IMR-90 (cell line): ENCODE data around the gene HMGB2. TPM values are rescaled to one million over a fixed set of nuclear protein-coding genes. Genes with fewer than 3 reads are reported as not detected.
A peak's percentile ranks its signal among the peaks of the same experiment; 100 is the strongest.

Source experiments
- ATAC-seq: fragments of 200-7000 bp; cut with Tn5 transposase; 2 replicates; pipeline ENCODE4 v1.9.1; 2020; ENCODE audit warnings: low read depth, mild to moderate bottlenecking, moderate library complexity
- BruUV-seq: library from RNA; stranded (reverse); fragments of 400-500 nt; replicated peaks from 2 replicates; lab custom pipeline; 2021; lab: Mats Ljungman, UMichigan
- CTCF ChIA-PET: fragments of 300-600 bp; formaldehyde crosslinking; extraction: SDS; loops from one replicate; lab custom pipeline; 2021; ENCODE audit warnings: antibody characterized with exemption; lab: Yijun Ruan, JAX
- POLR2A ChIA-PET: fragments of 300-600 bp; sonication (Branson Sonifier 250); formaldehyde crosslinking; loops from one replicate; lab custom pipeline; 2022; ENCODE audit warnings: antibody characterized with exemption; ENCODE audit not compliant: unreplicated experiment; lab: Charles Lee
- DNase-seq: peaks from one replicate; pipeline ENCODE4 v3.0.0; 2013
- H2AFZ ChIP-seq: replicated peaks from 2 replicates; pipeline ENCODE3; 2013; ENCODE audit warnings: low read length, mild to moderate bottlenecking; ENCODE audit not compliant: poor library complexity
- H2AK5ac ChIP-seq: 2 replicates; pipeline ENCODE4 v1.6.1; 2013; ENCODE audit warnings: low read depth, low read length, inconsistent platforms
- H2AK9ac ChIP-seq: replicated peaks from 2 replicates; pipeline ENCODE3; 2013; ENCODE audit warnings: mild to moderate bottlenecking, low read depth, low read length, moderate library complexity; ENCODE audit not compliant: poor library complexity
- H2BK120ac ChIP-seq: 2 replicates; pipeline ENCODE4 v1.6.1; 2013; ENCODE audit warnings: low read depth, low read length, inconsistent platforms
- H2BK15ac ChIP-seq: 3 replicates; pipeline ENCODE4 v1.6.1; 2013; ENCODE audit warnings: low read depth, low read length, inconsistent platforms
- H2BK20ac ChIP-seq: 2 replicates; pipeline ENCODE4 v1.6.1; 2013; ENCODE audit warnings: low read depth, mild to moderate bottlenecking, inconsistent platforms, low read length, moderate library complexity
- H2BK5ac ChIP-seq: 2 replicates; pipeline ENCODE4 v1.6.1; 2013; ENCODE audit warnings: mild to moderate bottlenecking, low read depth, low read length, inconsistent platforms; ENCODE audit not compliant: poor library complexity, severe bottlenecking
- H3K14ac ChIP-seq: replicated peaks from 2 replicates; pipeline ENCODE4 v1.6.1; 2013; ENCODE audit warnings: low read depth, low read length, inconsistent platforms
- H3K18ac ChIP-seq: 2 replicates; pipeline ENCODE4 v1.6.1; 2013; ENCODE audit warnings: low read depth, low read length, control low read depth
- H3K23ac ChIP-seq: 2 replicates; pipeline ENCODE4 v1.6.1; 2013; ENCODE audit warnings: low read depth, low read length, inconsistent platforms
- H3K27ac ChIP-seq: 2 replicates; pipeline ENCODE4 v1.5.1; 2013; ENCODE audit warnings: mild to moderate bottlenecking, control low read depth, low read length; ENCODE audit not compliant: insufficient read depth
- H3K27me3 ChIP-seq: 2 replicates; pipeline ENCODE4 v1.6.1; 2013; ENCODE audit warnings: low read length; ENCODE audit not compliant: control insufficient read depth, insufficient read depth
- H3K36me3 ChIP-seq: 2 replicates; pipeline ENCODE4 v1.6.1; 2013; ENCODE audit warnings: low read length, mixed read lengths; ENCODE audit not compliant: control insufficient read depth, insufficient read depth
- H3K4ac ChIP-seq: 2 replicates; pipeline ENCODE4 v1.6.1; 2013; ENCODE audit warnings: low read depth, low read length, inconsistent platforms
- H3K4me1 ChIP-seq: 2 replicates; pipeline ENCODE4 v1.6.1; 2013; ENCODE audit warnings: low read length, mixed read lengths; ENCODE audit not compliant: control insufficient read depth, insufficient read depth
- H3K4me2 ChIP-seq: 2 replicates; pipeline ENCODE4 v1.6.1; 2013; ENCODE audit warnings: low read depth, mild to moderate bottlenecking, control low read depth, low read length, moderate library complexity
- H3K4me3 ChIP-seq: 2 replicates; pipeline ENCODE4 v1.5.1; 2013; ENCODE audit warnings: low read depth, mild to moderate bottlenecking, control low read depth, low read length, moderate library complexity; ENCODE audit not compliant: insufficient read depth
- H3K56ac ChIP-seq: 2 replicates; pipeline ENCODE4 v1.6.1; 2013; ENCODE audit warnings: low read length, inconsistent platforms; ENCODE audit not compliant: insufficient read depth; ENCODE audit errors: extremely low read depth
- H3K79me1 ChIP-seq, 2 experiments: 2 replicates each; pipeline ENCODE4 v1.6.1; 2013; ENCODE audit warnings: low read length in 2 of 2, inconsistent platforms in 1 of 2, low read depth in 1 of 2
- H3K9ac ChIP-seq: 2 replicates; pipeline ENCODE4 v1.6.1; 2013; ENCODE audit warnings: low read depth, low read length, control low read depth
- H3K9me1 ChIP-seq: 2 replicates; pipeline ENCODE4 v1.6.1; 2013; ENCODE audit warnings: low read length, inconsistent platforms; ENCODE audit not compliant: insufficient read depth
- H3K9me3 ChIP-seq: 2 replicates; pipeline ENCODE4 v1.6.1; 2013; ENCODE audit warnings: low read length; ENCODE audit not compliant: control insufficient read depth, insufficient read depth
- H4K20me1 ChIP-seq: 2 replicates; pipeline ENCODE4 v1.6.1; 2013; ENCODE audit warnings: low read length, inconsistent platforms; ENCODE audit not compliant: insufficient read depth
- H4K5ac ChIP-seq: 2 replicates; pipeline ENCODE4 v1.6.1; 2013; ENCODE audit warnings: mild to moderate bottlenecking, low read depth, low read length, control low read depth
- H4K8ac ChIP-seq, 2 experiments: 2 replicates each; pipeline ENCODE4 v1.6.1; 2013; ENCODE audit warnings: low read depth in 2 of 2, low read length in 2 of 2, control low read depth in 1 of 2, inconsistent platforms in 1 of 2
- H4K91ac ChIP-seq: 2 replicates; pipeline ENCODE4 v1.6.1; 2013; ENCODE audit warnings: low read depth, low read length, inconsistent platforms; ENCODE audit not compliant: insufficient read depth
- BHLHE40 ChIP-seq: fragments of 150-350 bp; IDR thresholded peaks from 2 replicates; pipeline ENCODE4 v1.6.1; 2016; ENCODE audit warnings: mild to moderate bottlenecking, low read depth, low read length
- CTCF ChIP-seq: conservative IDR thresholded peaks from 2 replicates; pipeline ENCODE4 v1.5.1; 2012; ENCODE audit warnings: mild to moderate bottlenecking, low read depth, low read length, improper control_type of control experiment
- ELK1 ChIP-seq: fragments of 150-350 bp; IDR thresholded peaks from 2 replicates; pipeline ENCODE4 v1.6.1; 2016; ENCODE audit warnings: low read depth, mild to moderate bottlenecking, low read length, moderate library complexity, borderline replicate concordance
- RAD21 ChIP-seq: IDR thresholded peaks from 2 replicates; pipeline ENCODE4 v1.6.1; 2012; ENCODE audit warnings: low read length, improper control_type of control experiment
- RCOR1 ChIP-seq: IDR thresholded peaks from 2 replicates; pipeline ENCODE4 v1.6.1; 2012; ENCODE audit warnings: mild to moderate bottlenecking, low read length, improper control_type of control experiment; ENCODE audit not compliant: insufficient replicate concordance
- SMC3 ChIP-seq: fragments of 150-350 bp; IDR thresholded peaks from 2 replicates; pipeline ENCODE4 v1.6.1; 2016; ENCODE audit warnings: low read depth, mild to moderate bottlenecking, antibody characterized with exemption, low read length, moderate library complexity
- whole genome bisulfite sequencing, 2 experiments: methylation state at CpG; one replicate each; pipeline versions ENCODE4 v1.1.5 to v1.1.7; 2013; ENCODE audit warnings: missing lambda C conversion rate in 2 of 2; ENCODE audit not compliant: insufficient read length in 1 of 2; ENCODE audit errors: extremely low coverage in 2 of 2; 5-methylcytosine and 5-hydroxymethylcytosine counted together
- dilution Hi-C: fragments of 300-500 bp; cut with HindIII; formaldehyde crosslinking; loops from one replicate; pipeline ENCODE4 v1.14.3; 2018; ENCODE audit warnings: low sequenced_read_pairs; ENCODE audit not compliant: unreplicated experiment
- in situ Hi-C: fragments of 300-500 bp; cut with MboI; formaldehyde crosslinking; loops from 3 replicates; pipeline ENCODE4 v1.14.3; 2019; ENCODE audit warnings: low sequenced_read_pairs, inconsistent platforms, mixed read lengths
- intact Hi-C: fragments of 100-400 bp; cut with micrococcal nuclease; formaldehyde crosslinking; loops from 2 replicates; pipeline ENCODE4 v1.10.0; 2022
- polyA plus RNA-seq, 3 experiments: library from polyadenylated mRNA; depleted of rRNA; stranded (reverse); fragments of >200 nt; gene quantifications; 2 replicates each; pipeline ENCODE4 v1.2.3, GENCODE V29; 2012; ENCODE audit warnings: low replicate concordance in 1 of 3
- total RNA-seq: library from RNA; depleted of rRNA; stranded (reverse); fragments of >200 nt; gene quantifications from 2 replicates; pipeline ENCODE4 v1.2.3, GENCODE V29; 2012

Gene HMGB2
- total and polyA plus RNA-seq, 2 of the 4 experiments (the other 2 are of a cell fraction), result 49.3 to 106 TPM

DNA sequence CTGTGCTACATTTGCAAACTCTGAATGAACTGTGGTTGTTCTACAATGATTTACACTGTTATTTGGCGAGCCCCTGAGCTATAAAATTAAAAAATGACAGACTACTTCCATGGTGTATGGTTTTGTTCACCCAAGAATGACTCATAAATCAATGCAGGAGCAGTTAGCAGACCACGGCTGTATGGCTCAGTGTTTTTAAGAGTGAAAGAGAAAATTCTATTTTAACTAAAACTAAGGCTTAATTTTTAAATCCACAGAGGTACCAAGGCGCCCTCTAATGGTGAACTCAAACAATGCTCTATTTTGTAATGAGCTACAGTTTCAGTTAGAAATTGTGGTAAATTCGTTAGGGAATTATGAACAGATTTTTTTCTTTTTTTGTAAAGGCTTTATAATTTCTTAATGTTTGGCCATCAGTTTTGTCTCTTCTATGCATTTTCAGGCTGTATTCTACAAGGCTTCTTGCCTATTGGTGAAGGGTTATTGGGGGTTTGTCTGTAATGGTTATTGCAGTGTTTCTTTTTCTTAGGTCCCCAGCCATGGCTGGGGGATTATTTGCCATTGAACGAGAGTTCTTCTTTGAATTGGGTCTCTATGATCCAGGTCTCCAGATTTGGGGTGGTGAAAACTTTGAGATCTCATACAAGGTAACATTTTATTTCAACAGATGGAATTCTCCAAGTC is 32.5 kb downstream of the HMGB2 start:
- H3K4me1 ChIP-seq, result no peaks in the 10 kb centered on the region
- no peak overlapping the region for H2BK5ac ChIP-seq
- H3K4me3 ChIP-seq, result no peak overlapping the region
- in situ Hi-C loops, result no loop called here
- no peak overlapping the region for H2AK5ac ChIP-seq
- TF ChIP-seq ELK1 (no peak), RAD21 (peak; percentile 63), BHLHE40 (no peak), SMC3 (peak; percentile 53; the same call in 1 of the 2 replicates), RCOR1 (no peak), CTCF (peak; percentile 74)
- no peaks in the 10 kb centered on the region for H3K9me1 ChIP-seq
- no peak overlapping the region for H3K18ac ChIP-seq
- no peak overlapping the region for H2BK15ac ChIP-seq
- dilution Hi-C loops, result no loop called here
- no peak overlapping the region for H2AFZ ChIP-seq
- no peak overlapping the region for H2BK120ac ChIP-seq
- no peak overlapping the region for H4K5ac ChIP-seq
- no peak overlapping the region for H3K4ac ChIP-seq
- H3K9me3 ChIP-seq, result no peaks in the 10 kb centered on the region
- ATAC-seq, result peak; percentile 75
- H4K20me1 ChIP-seq, result no peaks in the 10 kb centered on the region
- no peak overlapping the region for H4K91ac ChIP-seq
- no TSS peak for BruUV-seq
- H3K4me2 ChIP-seq, result no peak overlapping the region
- H3K56ac ChIP-seq, result no peak overlapping the region
- intact Hi-C loops, result loop anchor here (1.0 to 2.0 kb wide), 3 partner anchors 45 to 287 kb away; no protein-coding TSS in a partner anchor
- DNase-seq, result peak; percentile 66
- H3K27ac ChIP-seq, result no peak overlapping the region
- WGBS, 2 experiments, result 80% methylated on average over 2 of the region's 5 CpGs; no CpG with 5 or more reads in 1 of the 2 experiments
- no peaks in the 10 kb centered on the region; the same call in 1 of the 2 replicates for H3K36me3 ChIP-seq
- H3K9ac ChIP-seq, result no peak overlapping the region
- CTCF ChIA-PET, result interaction anchor here (0.5 to 2.6 kb wide), 24 partner anchors 9 to 643 kb away, joined by 3 to 16 read pairs (median 4); no protein-coding TSS in a partner anchor
- H3K79me1 ChIP-seq, result no peaks in the 10 kb centered on the region
- H3K27me3 ChIP-seq, result no peaks in the 10 kb centered on the region
- H3K14ac ChIP-seq, result no peak overlapping the region
- H4K8ac ChIP-seq, result no peak overlapping the region
- H3K23ac ChIP-seq, result no peak overlapping the region
- no peak overlapping the region for H2AK9ac ChIP-seq
- H2BK20ac ChIP-seq, result no peak overlapping the region
- POLR2A ChIA-PET, result no interaction called here
